ENCODE data around the gene TUBA4A.

GRCh38 chr2:219216535-219216915 is 37.2 kb downstream of the TUBA4A start:
- TF ChIP-seq, protein P1, sequence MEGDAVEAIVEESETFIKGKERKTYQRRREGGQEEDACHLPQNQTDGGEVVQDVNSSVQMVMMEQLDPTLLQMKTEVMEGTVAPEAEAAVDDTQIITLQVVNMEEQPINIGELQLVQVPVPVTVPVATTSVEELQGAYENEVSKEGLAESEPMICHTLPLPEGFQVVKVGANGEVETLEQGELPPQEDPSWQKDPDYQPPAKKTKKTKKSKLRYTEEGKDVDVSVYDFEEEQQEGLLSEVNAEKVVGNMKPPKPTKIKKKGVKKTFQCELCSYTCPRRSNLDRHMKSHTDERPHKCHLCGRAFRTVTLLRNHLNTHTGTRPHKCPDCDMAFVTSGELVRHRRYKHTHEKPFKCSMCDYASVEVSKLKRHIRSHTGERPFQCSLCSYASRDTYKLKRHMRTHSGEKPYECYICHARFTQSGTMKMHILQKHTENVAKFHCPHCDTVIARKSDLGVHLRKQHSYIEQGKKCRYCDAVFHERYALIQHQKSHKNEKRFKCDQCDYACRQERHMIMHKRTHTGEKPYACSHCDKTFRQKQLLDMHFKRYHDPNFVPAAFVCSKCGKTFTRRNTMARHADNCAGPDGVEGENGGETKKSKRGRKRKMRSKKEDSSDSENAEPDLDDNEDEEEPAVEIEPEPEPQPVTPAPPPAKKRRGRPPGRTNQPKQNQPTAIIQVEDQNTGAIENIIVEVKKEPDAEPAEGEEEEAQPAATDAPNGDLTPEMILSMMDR (IDR thresholded peaks at IDR 0.05; ENCODE audit: control extremely low read depth in 1 of 3, insufficient read depth in 1 of 3, low read depth in 1 of 3, low read length in 3 of 3): no peak
- TF ChIP-seq JUND (IDR thresholded peaks at IDR 0.05; ENCODE audit: low read length) (no peak), HDAC6 (IDR thresholded peaks at IDR 0.05; ENCODE audit: low read depth, low read length) (no peak), POLR2A (IDR thresholded peaks at IDR 0.05; ENCODE audit: control extremely low read depth in 1 of 2, low read depth in 2 of 2, low read length in 2 of 2) (no peak), SIN3A (conservative IDR thresholded peaks at IDR 0.05 in 1 of 2, IDR thresholded peaks at IDR 0.05 in 1 of 2; ENCODE audit: low read depth in 1 of 2, low read length in 2 of 2) (no peak), SP1 (IDR thresholded peaks at IDR 0.05; ENCODE audit: low read depth, low read length) (no peak)

Data from H1 (cell line).